ENCODE measurements around the gene PAQR9.

DNA sequence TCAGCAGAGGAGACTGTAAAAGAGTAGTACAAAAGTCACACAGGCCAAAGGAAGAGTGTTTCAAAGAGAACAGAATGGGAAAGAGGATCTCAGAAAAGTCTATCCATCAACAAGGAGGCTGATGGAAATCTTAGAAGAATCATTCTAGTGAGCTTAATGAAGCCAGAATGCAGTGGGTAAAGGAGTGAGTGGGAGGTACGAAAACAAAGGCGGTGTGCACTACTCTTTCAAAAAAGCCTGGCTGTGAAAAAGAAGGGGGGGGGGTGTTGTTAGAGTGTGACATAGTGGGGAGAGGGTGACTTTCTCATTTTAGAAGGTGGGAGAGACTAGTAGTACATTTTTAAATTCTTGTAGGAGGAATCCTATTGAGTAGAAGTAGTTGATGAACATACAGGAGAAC is 11.7 kb downstream of the PAQR9 start:
- TF ChIP-seq CTCF (IDR thresholded peaks at IDR 0.05), result no peak
- no peak for TF ChIP-seq POLR2A (IDR thresholded peaks at IDR 0.05)

Data from lower leg skin (tissue), 3 donors.